Activated T-cell treated with anti-CD3 and anti-CD28 coated beads, Interleukin-2, amount 50 U/mL, for 24 hours (primary cell): ENCODE measurements around the gene ABCE1.
A peak's percentile ranks its signal among the peaks of the same experiment; 100 is the strongest.

Experiments
- DNase-seq: peaks from one replicate; pipeline ENCODE4 v3.0.0-alpha.2; 2020
- H3K27ac Mint-ChIP-seq: 2 replicates; pipeline ENCODE4 v1.8.0; 2020; ENCODE audit warnings: mild to moderate bottlenecking, mixed read lengths
- H3K27me3 Mint-ChIP-seq: 2 replicates; pipeline ENCODE4 v1.8.0; 2020; ENCODE audit warnings: mixed read lengths
- H3K36me3 Mint-ChIP-seq: 2 replicates; pipeline ENCODE4 v1.8.0; 2020; ENCODE audit warnings: low read depth, mixed read lengths
- H3K4me1 Mint-ChIP-seq: 2 replicates; pipeline ENCODE4 v1.8.0; 2020; ENCODE audit warnings: low read depth, mixed read lengths
- H3K4me3 Mint-ChIP-seq: 2 replicates; pipeline ENCODE4 v1.8.0; 2020; ENCODE audit warnings: mild to moderate bottlenecking, moderate library complexity, mixed read lengths
- H3K9me3 Mint-ChIP-seq: 2 replicates; pipeline ENCODE4 v1.8.0; 2020; ENCODE audit warnings: mixed read lengths

Gene ABCE1

GRCh38 chr4:145097821-145098674 is at the start of gene ABCE1, which contains the start of gene ANAPC10:
TSS of gene ABCE1 (plus strand) at chr4:145098311. CDS start at chr4:145104413, 6,102 bp downstream.
TSS of gene ANAPC10 (minus strand) at chr4:145098196. CDS start at chr4:145096099, 2,097 bp downstream.
- peak; percentile 93 for DNase-seq
- no peaks in the 10 kb centered on the region for H3K27me3 Mint-ChIP-seq
- H3K4me1 Mint-ChIP-seq = peaks cover 30% of the 10 kb centered on the region
- H3K36me3 Mint-ChIP-seq = peaks cover 62% of the 10 kb centered on the region
- peak within 1 kb of the TSS; percentile 97 for H3K4me3 Mint-ChIP-seq
- H3K9me3 Mint-ChIP-seq = peaks cover 3% of the 10 kb centered on the region
- H3K27ac Mint-ChIP-seq = peak within 1 kb of the TSS; percentile 98

GRCh38 chr4:145048817-145049216 is 49.3 kb upstream of the ABCE1 start:
- H3K4me3 Mint-ChIP-seq = no peak overlapping the region
- no peak overlapping the region for H3K27ac Mint-ChIP-seq
- DNase-seq = no peak
- H3K27me3 Mint-ChIP-seq = no peaks in the 10 kb centered on the region
- H3K9me3 Mint-ChIP-seq = no peaks in the 10 kb centered on the region
- peaks cover 23% of the 10 kb centered on the region for H3K4me1 Mint-ChIP-seq
- peaks cover 29% of the 10 kb centered on the region for H3K36me3 Mint-ChIP-seq

- Mint-ChIP-seq H3K36me3 (peaks cover 27% of the 10 kb centered on the region), H3K27me3 (no peaks in the 10 kb centered on the region), H3K27ac (no peak overlapping the region), H3K4me1 (peaks cover 20% of the 10 kb centered on the region), H3K9me3 (no peaks in the 10 kb centered on the region), H3K4me3 (no peak overlapping the region)
- no peak for DNase-seq
Measured at GRCh38 chr4:145049241-145049640, 48.9 kb upstream of the ABCE1 start.

GRCh38 chr4:145055533-145056257 is 42.4 kb upstream of the ABCE1 start:
- Mint-ChIP-seq H3K36me3 (peaks cover 18% of the 10 kb centered on the region), H3K27me3 (no peaks in the 10 kb centered on the region), H3K27ac (peak overlapping the region; percentile 23), H3K4me1 (peaks cover 37% of the 10 kb centered on the region), H3K9me3 (no peaks in the 10 kb centered on the region), H3K4me3 (no peak overlapping the region)
- no peak for DNase-seq

- peak overlapping the region; percentile 67 for H3K27ac Mint-ChIP-seq
- H3K4me1 Mint-ChIP-seq = peaks cover 40% of the 10 kb centered on the region
- H3K4me3 Mint-ChIP-seq = no peak overlapping the region
- H3K36me3 Mint-ChIP-seq = peaks cover 15% of the 10 kb centered on the region
- DNase-seq = no peak
- H3K9me3 Mint-ChIP-seq = no peaks in the 10 kb centered on the region
- H3K27me3 Mint-ChIP-seq = no peaks in the 10 kb centered on the region
Measured at GRCh38 chr4:145056325-145057130, 41.6 kb upstream of the ABCE1 start.

GRCh38 chr4:145058256-145058655 is 39.9 kb upstream of the ABCE1 start:
- no peak for DNase-seq
- Mint-ChIP-seq H3K9me3 (no peaks in the 10 kb centered on the region), H3K4me3 (no peak overlapping the region), H3K4me1 (peaks cover 40% of the 10 kb centered on the region), H3K36me3 (peaks cover 19% of the 10 kb centered on the region), H3K27me3 (no peaks in the 10 kb centered on the region), H3K27ac (no peak overlapping the region)

GRCh38 chr4:145061318-145061920 is 36.7 kb upstream of the ABCE1 start:
- DNase-seq = no peak
- H3K4me3 Mint-ChIP-seq = no peak overlapping the region
- H3K27ac Mint-ChIP-seq = no peak overlapping the region
- no peaks in the 10 kb centered on the region for H3K9me3 Mint-ChIP-seq
- peaks cover 32% of the 10 kb centered on the region for H3K4me1 Mint-ChIP-seq
- H3K36me3 Mint-ChIP-seq = peaks cover 22% of the 10 kb centered on the region
- no peaks in the 10 kb centered on the region for H3K27me3 Mint-ChIP-seq

GRCh38 chr4:145066063-145066501 is 32.0 kb upstream of the ABCE1 start:
- no peak for DNase-seq
- Mint-ChIP-seq H3K9me3 (no peaks in the 10 kb centered on the region), H3K27ac (peak overlapping the region; percentile 29), H3K4me3 (no peak overlapping the region), H3K36me3 (peaks cover 35% of the 10 kb centered on the region), H3K27me3 (no peaks in the 10 kb centered on the region), H3K4me1 (peaks cover 25% of the 10 kb centered on the region)

- Mint-ChIP-seq H3K4me1 (peaks cover 29% of the 10 kb centered on the region), H3K27ac (no peak overlapping the region), H3K4me3 (no peak overlapping the region), H3K9me3 (no peaks in the 10 kb centered on the region), H3K27me3 (no peaks in the 10 kb centered on the region), H3K36me3 (peaks cover 16% of the 10 kb centered on the region)
- DNase-seq = no peak
Measured at GRCh38 chr4:145069361-145069760, 28.8 kb upstream of the ABCE1 start.

GRCh38 chr4:145071560-145071959 is 26.6 kb upstream of the ABCE1 start:
- DNase-seq = no peak
- no peaks in the 10 kb centered on the region for H3K9me3 Mint-ChIP-seq
- peaks cover 31% of the 10 kb centered on the region for H3K36me3 Mint-ChIP-seq
- H3K27ac Mint-ChIP-seq = no peak overlapping the region
- no peaks in the 10 kb centered on the region for H3K27me3 Mint-ChIP-seq
- peaks cover 30% of the 10 kb centered on the region for H3K4me1 Mint-ChIP-seq
- no peak overlapping the region for H3K4me3 Mint-ChIP-seq

- Mint-ChIP-seq H3K9me3 (no peaks in the 10 kb centered on the region), H3K36me3 (peaks cover 56% of the 10 kb centered on the region), H3K27me3 (no peaks in the 10 kb centered on the region), H3K4me1 (peaks cover 37% of the 10 kb centered on the region), H3K4me3 (no peak overlapping the region), H3K27ac (peak overlapping the region; percentile 11)
- DNase-seq = no peak
Measured at GRCh38 chr4:145075742-145076468, 22.2 kb upstream of the ABCE1 start.

- H3K27ac Mint-ChIP-seq = peak overlapping the region; percentile 11
- DNase-seq = no peak
- H3K27me3 Mint-ChIP-seq = no peaks in the 10 kb centered on the region
- no peak overlapping the region for H3K4me3 Mint-ChIP-seq
- H3K4me1 Mint-ChIP-seq = peaks cover 35% of the 10 kb centered on the region
- H3K9me3 Mint-ChIP-seq = no peaks in the 10 kb centered on the region
- H3K36me3 Mint-ChIP-seq = peaks cover 58% of the 10 kb centered on the region
Measured at GRCh38 chr4:145076469-145076855, 21.6 kb upstream of the ABCE1 start.

- Mint-ChIP-seq H3K9me3 (no peaks in the 10 kb centered on the region), H3K4me1 (peaks cover 28% of the 10 kb centered on the region), H3K27ac (no peak overlapping the region), H3K4me3 (no peak overlapping the region), H3K27me3 (no peaks in the 10 kb centered on the region), H3K36me3 (peaks cover 77% of the 10 kb centered on the region)
- no peak for DNase-seq
Measured at GRCh38 chr4:145081756-145082155, 16.4 kb upstream of the ABCE1 start.
